Loucy (cell line): ENCODE data around the gene RIC3.

ENCODE experiments used
- H2AFZ ChIP-seq: fragments of 200-600 bp; sonication (generic); 2 replicates; pipeline ENCODE4 v1.6.0; 2016; ENCODE audit warnings: antibody characterized with exemption, mild to moderate bottlenecking, low read length, moderate library complexity
- H3F3A ChIP-seq: fragments of 200-600 bp; 2 replicates; pipeline ENCODE4 v1.6.0; 2016; ENCODE audit warnings: antibody characterized with exemption, low read depth, mild to moderate bottlenecking
- H3K27me3 ChIP-seq: fragments of 200-600 bp; sonication (generic); 2 replicates; pipeline ENCODE4 v1.6.1; 2014; ENCODE audit warnings: low read length, mild to moderate bottlenecking; ENCODE audit not compliant: insufficient read depth, poor library complexity, severe bottlenecking
- H3K36me3 ChIP-seq: fragments of 200-600 bp; sonication (generic); 2 replicates; pipeline ENCODE4 v1.6.1; 2016; ENCODE audit warnings: low read length; ENCODE audit not compliant: insufficient read depth
- H3K4me1 ChIP-seq: fragments of 200-600 bp; sonication (generic); 2 replicates; pipeline ENCODE4 v1.5.1; 2014; ENCODE audit warnings: low read length, mild to moderate bottlenecking; ENCODE audit not compliant: insufficient read depth, poor library complexity, severe bottlenecking
- H3K4me2 ChIP-seq: fragments of 200-600 bp; sonication (generic); 2 replicates; pipeline ENCODE4 v1.6.0; 2014; ENCODE audit warnings: antibody characterized with exemption, low read length, low read depth, mild to moderate bottlenecking; ENCODE audit not compliant: poor library complexity, severe bottlenecking
- H3K4me3 ChIP-seq: fragments of 200-600 bp; sonication (generic); 2 replicates; pipeline ENCODE4 v1.5.1; 2014; ENCODE audit warnings: low read length, mild to moderate bottlenecking, mixed read lengths; ENCODE audit not compliant: poor library complexity, severe bottlenecking
- H3K79me2 ChIP-seq: fragments of 200-600 bp; sonication (generic); 2 replicates; pipeline ENCODE4 v1.6.1; 2014; ENCODE audit warnings: low read length; ENCODE audit not compliant: insufficient read depth
- H3K9ac ChIP-seq: fragments of 200-600 bp; sonication (generic); 2 replicates; pipeline ENCODE4 v1.6.0; 2014; ENCODE audit warnings: mild to moderate bottlenecking, low read depth, low read length, moderate library complexity; ENCODE audit not compliant: poor library complexity, severe bottlenecking
- H3K9me2 ChIP-seq: fragments of 200-600 bp; sonication (generic); replicated peaks from 2 replicates; pipeline ENCODE4 v1.6.1; 2016; ENCODE audit warnings: low read depth, low read length, mixed read lengths
- H3K9me3 ChIP-seq: fragments of 200-600 bp; sonication (generic); 2 replicates; pipeline ENCODE4 v1.6.1; 2014; ENCODE audit warnings: mild to moderate bottlenecking, antibody characterized with exemption, low read length, low read depth; ENCODE audit not compliant: insufficient read depth
- H4K20me1 ChIP-seq: fragments of 200-600 bp; sonication (generic); 2 replicates; pipeline ENCODE4 v1.6.0; 2014; ENCODE audit warnings: antibody characterized with exemption, low read length, mild to moderate bottlenecking; ENCODE audit not compliant: insufficient read depth, poor library complexity, severe bottlenecking
- EZH2phosphoT487 ChIP-seq: fragments of 200-600 bp; IDR thresholded peaks from 2 replicates; pipeline ENCODE4 v1.6.1; 2018; ENCODE audit warnings: antibody characterized with exemption, mild to moderate bottlenecking, moderate library complexity, borderline replicate concordance
- TF ChIP-seq, protein P1 (sequence below): fragments of 200-600 bp; sonication (generic); conservative IDR thresholded peaks from 2 replicates; pipeline ENCODE4 v1.5.1; 2014; ENCODE audit warnings: mild to moderate bottlenecking, antibody characterized with exemption, low read length

The RIC3 gene

DNA sequence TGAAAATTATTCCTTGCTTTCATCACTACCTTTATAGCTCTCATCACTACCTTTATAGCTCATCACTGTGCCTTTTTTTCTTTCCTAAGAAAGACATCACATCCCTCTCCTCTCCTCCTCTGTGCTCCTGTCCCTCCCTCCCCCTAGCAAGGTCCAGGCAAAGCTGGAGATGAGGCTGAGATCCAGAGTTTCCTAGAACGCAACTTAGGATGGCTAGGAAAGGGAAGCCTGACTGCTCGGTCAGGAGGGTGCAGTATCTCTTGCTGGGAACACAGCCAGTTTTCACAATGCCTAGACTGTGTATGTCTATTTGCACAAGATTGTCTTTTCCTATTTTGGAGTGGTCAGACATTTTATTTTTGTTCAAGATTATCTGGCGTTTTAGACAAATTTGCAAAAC lies 63.2 kb downstream of the RIC3 start:
- H3K4me1 ChIP-seq, result no peaks in the 10 kb centered on the region
- H3K9me2 ChIP-seq, result no peaks in the 10 kb centered on the region
- H3K79me2 ChIP-seq, result no peaks in the 10 kb centered on the region
- no peak overlapping the region for H3K4me2 ChIP-seq
- TF ChIP-seq, protein P1, sequence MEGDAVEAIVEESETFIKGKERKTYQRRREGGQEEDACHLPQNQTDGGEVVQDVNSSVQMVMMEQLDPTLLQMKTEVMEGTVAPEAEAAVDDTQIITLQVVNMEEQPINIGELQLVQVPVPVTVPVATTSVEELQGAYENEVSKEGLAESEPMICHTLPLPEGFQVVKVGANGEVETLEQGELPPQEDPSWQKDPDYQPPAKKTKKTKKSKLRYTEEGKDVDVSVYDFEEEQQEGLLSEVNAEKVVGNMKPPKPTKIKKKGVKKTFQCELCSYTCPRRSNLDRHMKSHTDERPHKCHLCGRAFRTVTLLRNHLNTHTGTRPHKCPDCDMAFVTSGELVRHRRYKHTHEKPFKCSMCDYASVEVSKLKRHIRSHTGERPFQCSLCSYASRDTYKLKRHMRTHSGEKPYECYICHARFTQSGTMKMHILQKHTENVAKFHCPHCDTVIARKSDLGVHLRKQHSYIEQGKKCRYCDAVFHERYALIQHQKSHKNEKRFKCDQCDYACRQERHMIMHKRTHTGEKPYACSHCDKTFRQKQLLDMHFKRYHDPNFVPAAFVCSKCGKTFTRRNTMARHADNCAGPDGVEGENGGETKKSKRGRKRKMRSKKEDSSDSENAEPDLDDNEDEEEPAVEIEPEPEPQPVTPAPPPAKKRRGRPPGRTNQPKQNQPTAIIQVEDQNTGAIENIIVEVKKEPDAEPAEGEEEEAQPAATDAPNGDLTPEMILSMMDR, result no peak
- no peak for TF ChIP-seq EZH2phosphoT487
- H3K4me3 ChIP-seq, result no peak overlapping the region
- no peaks in the 10 kb centered on the region for H4K20me1 ChIP-seq
- H3K36me3 ChIP-seq, result no peaks in the 10 kb centered on the region
- H3K9ac ChIP-seq, result no peak overlapping the region
- no peak overlapping the region for H2AFZ ChIP-seq
- no peaks in the 10 kb centered on the region for H3K9me3 ChIP-seq
- H3K27me3 ChIP-seq, result no peaks in the 10 kb centered on the region
- H3F3A ChIP-seq, result no peaks in the 10 kb centered on the region

DNA sequence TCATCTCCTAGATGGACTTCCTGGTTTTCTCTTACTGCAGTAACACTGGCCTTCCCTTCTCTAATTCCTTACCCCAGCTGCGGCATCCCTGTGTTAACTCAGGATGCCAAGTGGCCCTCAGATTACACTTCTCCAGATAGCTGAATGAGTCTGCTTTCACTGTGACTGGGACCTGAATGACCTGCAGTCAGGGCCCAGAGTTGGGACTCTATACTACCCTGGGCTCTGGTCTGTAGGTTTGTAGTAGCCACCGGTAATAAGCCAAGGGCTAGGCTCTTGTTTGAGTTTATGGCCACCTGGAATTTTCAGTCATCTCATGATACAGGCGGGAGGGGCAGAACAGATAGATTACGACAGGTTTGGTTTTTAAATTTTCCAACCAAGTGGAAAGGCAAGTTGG lies 63.7 kb downstream of the RIC3 start:
- H2AFZ ChIP-seq, result no peak overlapping the region
- H3F3A ChIP-seq, result no peaks in the 10 kb centered on the region
- H3K79me2 ChIP-seq, result no peaks in the 10 kb centered on the region
- H3K4me2 ChIP-seq, result no peak overlapping the region
- no peaks in the 10 kb centered on the region for H4K20me1 ChIP-seq
- H3K4me3 ChIP-seq, result no peak overlapping the region
- H3K9me3 ChIP-seq, result no peaks in the 10 kb centered on the region
- no peaks in the 10 kb centered on the region for H3K9me2 ChIP-seq
- no peaks in the 10 kb centered on the region for H3K4me1 ChIP-seq
- no peaks in the 10 kb centered on the region for H3K27me3 ChIP-seq
- TF ChIP-seq, protein P1, result no peak
- TF ChIP-seq EZH2phosphoT487, result no peak
- H3K9ac ChIP-seq, result no peak overlapping the region
- no peaks in the 10 kb centered on the region for H3K36me3 ChIP-seq

DNA sequence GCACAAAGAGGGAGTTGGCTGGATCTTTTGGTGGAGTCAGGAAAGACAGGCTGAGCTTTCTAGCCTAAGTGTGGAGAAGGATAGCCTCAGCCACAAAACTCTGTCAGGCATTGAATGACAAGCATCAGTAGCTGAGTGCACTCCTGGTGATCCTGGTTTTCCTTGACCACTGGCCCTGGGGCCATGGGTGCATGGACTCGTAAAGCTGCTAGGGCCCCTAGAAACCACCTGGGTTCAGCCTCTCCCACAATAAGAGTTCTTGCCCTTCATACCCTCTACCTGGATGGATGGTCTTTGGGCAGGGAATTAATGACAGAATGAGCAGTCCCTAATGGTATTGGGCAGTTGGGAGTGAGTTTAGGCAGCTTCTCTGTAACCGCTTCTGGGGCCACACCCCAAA lies 64.9 kb downstream of the RIC3 start:
- Histone ChIP-seq H3K27me3 (no peaks in the 10 kb centered on the region), H3K4me2 (no peak overlapping the region), H3K9me3 (no peaks in the 10 kb centered on the region), H3F3A (no peaks in the 10 kb centered on the region), H4K20me1 (no peaks in the 10 kb centered on the region), H3K9ac (no peak overlapping the region), H3K4me3 (no peak overlapping the region), H3K79me2 (no peaks in the 10 kb centered on the region), H3K4me1 (no peaks in the 10 kb centered on the region), H3K9me2 (no peaks in the 10 kb centered on the region), H3K36me3 (no peaks in the 10 kb centered on the region), H2AFZ (no peak overlapping the region)
- no peak for TF ChIP-seq EZH2phosphoT487
- TF ChIP-seq, protein P1, result no peak
